GM18870 (cell line): ENCODE measurements around the gene ZNF516.

Experiments
- ATAC-seq: cut with Tn5 transposase; IDR thresholded peaks from one replicate; pipeline ENCODE4 v1.9.1; 2021; ENCODE audit warnings: moderate library complexity; ENCODE audit not compliant: unreplicated experiment

Gene ZNF516

GRCh38 chr18:76471593-76471992 is 23.4 kb downstream of the ZNF516 start:
- no peak for ATAC-seq

- ATAC-seq, result no peak
Observed at GRCh38 chr18:76468345-76469304, 26.4 kb downstream of the ZNF516 start.

- no peak for ATAC-seq
Observed at GRCh38 chr18:76467371-76468190, 27.5 kb downstream of the ZNF516 start.

GRCh38 chr18:76466410-76466991 is 28.5 kb downstream of the ZNF516 start:
- no peak for ATAC-seq

GRCh38 chr18:76465630-76466409 is 29.2 kb downstream of the ZNF516 start:
- ATAC-seq, result no peak

- no peak for ATAC-seq
Observed at GRCh38 chr18:76464281-76465259, 30.5 kb downstream of the ZNF516 start.

- ATAC-seq, result no peak
Observed at GRCh38 chr18:76463872-76464271, 31.2 kb downstream of the ZNF516 start.

GRCh38 chr18:76463358-76463757 is 31.7 kb downstream of the ZNF516 start:
- ATAC-seq, result no peak

- ATAC-seq, result no peak
Observed at GRCh38 chr18:76462326-76462694, 32.7 kb downstream of the ZNF516 start.

GRCh38 chr18:76461692-76462325 is 33.2 kb downstream of the ZNF516 start:
- ATAC-seq, result no peak

- no peak for ATAC-seq
Observed at GRCh38 chr18:76461148-76461547, 33.9 kb downstream of the ZNF516 start.

GRCh38 chr18:76460482-76460881 is 34.6 kb downstream of the ZNF516 start:
- ATAC-seq, result no peak

GRCh38 chr18:76459687-76460350 is 35.2 kb downstream of the ZNF516 start:
- ATAC-seq, result no peak

- ATAC-seq, result no peak
Observed at GRCh38 chr18:76459312-76459686, 35.7 kb downstream of the ZNF516 start.

GRCh38 chr18:76458522-76459311 is 36.3 kb downstream of the ZNF516 start:
- no peak for ATAC-seq

- no peak for ATAC-seq
Observed at GRCh38 chr18:76457957-76458356, 37.1 kb downstream of the ZNF516 start.

GRCh38 chr18:76457475-76457874 is 37.6 kb downstream of the ZNF516 start:
- no peak for ATAC-seq

GRCh38 chr18:76456823-76457222 is 38.2 kb downstream of the ZNF516 start:
- ATAC-seq, result no peak
